HG02884 (cell line): ENCODE data around the gene COMT.

Experiments
- ATAC-seq: cut with Tn5 transposase; IDR thresholded peaks from one replicate; pipeline ENCODE4 v1.9.1; 2021; ENCODE audit warnings: mild to moderate bottlenecking, moderate library complexity; ENCODE audit not compliant: unreplicated experiment

COMT gene

GRCh38 chr22:19968450-19968891 lies 26.9 kb downstream of the COMT start:
- no peak for ATAC-seq

GRCh38 chr22:19969141-19969928 lies 27.8 kb downstream of the COMT start:
- ATAC-seq: no peak

- ATAC-seq: no peak
Observed at GRCh38 chr22:19970031-19970478, 28.5 kb downstream of the COMT start.

GRCh38 chr22:19970479-19971275 lies 29.1 kb downstream of the COMT start:
- no peak for ATAC-seq

GRCh38 chr22:19971276-19972124 lies 29.9 kb downstream of the COMT start:
- ATAC-seq: no peak

GRCh38 chr22:19972251-19972650 lies 30.7 kb downstream of the COMT start:
- no peak for ATAC-seq

GRCh38 chr22:19972652-19973550 lies 31.3 kb downstream of the COMT start:
- ATAC-seq: no peak

- ATAC-seq: no peak
Observed at GRCh38 chr22:19973551-19974267, 32.1 kb downstream of the COMT start.

GRCh38 chr22:19974268-19974861 lies 32.8 kb downstream of the COMT start:
- ATAC-seq: no peak

GRCh38 chr22:19974935-19975706 lies 33.5 kb downstream of the COMT start:
- ATAC-seq: no peak

GRCh38 chr22:19975707-19976035 lies 34.1 kb downstream of the COMT start:
- no peak for ATAC-seq

GRCh38 chr22:19976671-19977070 lies 35.1 kb downstream of the COMT start:
- no peak for ATAC-seq

GRCh38 chr22:19977296-19978243 lies 36.0 kb downstream of the COMT start:
- ATAC-seq: no peak

- ATAC-seq: no peak
Observed at GRCh38 chr22:19978748-19979147, 37.2 kb downstream of the COMT start.

- ATAC-seq: no peak
Observed at GRCh38 chr22:19979712-19980493, 38.3 kb downstream of the COMT start.

- ATAC-seq: no peak
Observed at GRCh38 chr22:19980766-19981165, 39.2 kb downstream of the COMT start.
